Upper lobe of right lung (tissue), 1 donor: ENCODE measurements around the gene JAM3. TPM values are rescaled to one million over a fixed set of nuclear protein-coding genes. Genes with fewer than 3 reads are reported as not detected.
"Not testable (repeated sequence)": the region's sequence is repeated elsewhere in the genome, so short reads cannot be mapped to it uniquely, and the experiment has no call there.

Experiments
- ATAC-seq: fragments of 200-7000 bp; cut with Tn5 transposase; one replicate; pipeline ENCODE4 v1.9.1; 2020; ENCODE audit warnings: mild to moderate bottlenecking, moderate library complexity
- DNase-seq: peaks from one replicate; pipeline ENCODE4 v3.0.0-alpha.2; 2020
- H3K27ac ChIP-seq: fragments of 200-600 bp; one replicate; pipeline ENCODE4 v1.8.0; 2022
- H3K27me3 ChIP-seq: fragments of 200-600 bp; one replicate; pipeline ENCODE4 v1.8.0; 2022; ENCODE audit warnings: mild to moderate bottlenecking
- H3K36me3 ChIP-seq: fragments of 200-600 bp; one replicate; pipeline ENCODE4 v1.8.0; 2022
- H3K4me1 ChIP-seq: fragments of 200-600 bp; one replicate; pipeline ENCODE4 v1.8.0; 2022
- H3K4me3 ChIP-seq: fragments of 200-600 bp; one replicate; pipeline ENCODE4 v1.8.0; 2022; ENCODE audit warnings: mild to moderate bottlenecking
- H3K9me3 ChIP-seq: fragments of 200-600 bp; one replicate; pipeline ENCODE4 v1.8.0; 2022
- CTCF ChIP-seq: fragments of 200-600 bp; IDR thresholded peaks from one replicate; pipeline ENCODE4 v1.8.0; 2022; ENCODE audit warnings: antibody characterized with exemption
- intact Hi-C: fragments of 100-400 bp; cut with DNase I; formaldehyde crosslinking; loops from one replicate; pipeline ENCODE4 v1.11.0; 2022
- total RNA-seq: library from RNA; stranded (reverse); fragmentation: NEBNext Ultra II Directional; extraction: Animal tissue kit (Norgen Biotek cat#: 25700); gene quantifications from one replicate; pipeline ENCODE4 v1.2.1, GENCODE V29; 2021
- donor health status: DM: no; HTN: yes; CAD: no; lungs with severe emphysema.

JAM3 gene
- total RNA-seq, 1 donor from 2014 or later = 26.9 TPM

- no peaks in the 10 kb centered on the region for H3K4me1 ChIP-seq
- ATAC-seq = no peak
- no peak for TF ChIP-seq CTCF
- no peak overlapping the region for H3K4me3 ChIP-seq
- DNase-seq = no peak
- no peak overlapping the region for H3K27ac ChIP-seq
- H3K9me3 ChIP-seq = no peaks in the 10 kb centered on the region
- H3K27me3 ChIP-seq = no peaks in the 10 kb centered on the region
- peaks cover 47% of the 10 kb centered on the region for H3K36me3 ChIP-seq
- intact Hi-C loops = no loop called here
These were observed 107.4 kb downstream of the JAM3 start for GRCh38 chr11:134176284-134176683.

GRCh38 chr11:134178032-134178674 is 109.3 kb downstream of the JAM3 start:
- peaks cover 52% of the 10 kb centered on the region for H3K36me3 ChIP-seq
- no peak overlapping the region for H3K4me3 ChIP-seq
- no peak for ATAC-seq
- H3K9me3 ChIP-seq = no peaks in the 10 kb centered on the region
- intact Hi-C loops = no loop called here
- no peak for DNase-seq
- no peak for TF ChIP-seq CTCF
- no peaks in the 10 kb centered on the region for H3K27me3 ChIP-seq
- no peak overlapping the region for H3K27ac ChIP-seq
- no peaks in the 10 kb centered on the region for H3K4me1 ChIP-seq

- H3K4me1 ChIP-seq = no peaks in the 10 kb centered on the region
- no peak for ATAC-seq
- no peak overlapping the region for H3K27ac ChIP-seq
- no peak overlapping the region for H3K4me3 ChIP-seq
- H3K9me3 ChIP-seq = no peaks in the 10 kb centered on the region
- peaks cover 41% of the 10 kb centered on the region for H3K36me3 ChIP-seq
- TF ChIP-seq CTCF = no peak
- no peak for DNase-seq
- intact Hi-C loops = no loop called here
- no peaks in the 10 kb centered on the region for H3K27me3 ChIP-seq
These were observed 112.8 kb downstream of the JAM3 start for GRCh38 chr11:134181707-134182106.

- H3K4me3 ChIP-seq, H3K27me3 ChIP-seq, ATAC-seq, H3K4me1 ChIP-seq, DNase-seq, H3K27ac ChIP-seq, intact Hi-C loops, H3K9me3 ChIP-seq: not testable (repeated sequence)
- peaks cover 64% of the 10 kb centered on the region for H3K36me3 ChIP-seq
These were observed 119.2 kb downstream of the JAM3 start for GRCh38 chr11:134188092-134188491.

- Histone ChIP-seq H3K4me1 (no peaks in the 10 kb centered on the region), H3K36me3 (peaks cover 52% of the 10 kb centered on the region), H3K4me3 (no peak overlapping the region), H3K27ac (no peak overlapping the region), H3K27me3 (no peaks in the 10 kb centered on the region), H3K9me3 (no peaks in the 10 kb centered on the region)
- intact Hi-C loops = no loop called here
- ATAC-seq (no peak), DNase-seq (no peak)
- TF ChIP-seq CTCF = no peak
These were observed 127.9 kb downstream of the JAM3 start for GRCh38 chr11:134196756-134197155.

GRCh38 chr11:134199531-134199930 is 130.7 kb downstream of the JAM3 start:
- no peaks in the 10 kb centered on the region for H3K27me3 ChIP-seq
- ATAC-seq = no peak
- H3K36me3 ChIP-seq = peaks cover 52% of the 10 kb centered on the region

More at GRCh38 chr11:134199531-134199930, 130.7 kb downstream of the JAM3 start:
- Histone ChIP-seq H3K27ac (no peak overlapping the region), H3K9me3 (no peaks in the 10 kb centered on the region), H3K4me1 (no peaks in the 10 kb centered on the region), H3K4me3 (no peak overlapping the region)
- no peak for DNase-seq
- intact Hi-C loops = no loop called here
- no peak for TF ChIP-seq CTCF
